H9 (cell line): ENCODE data around the gene HSP90B1. TPM values are rescaled to one million over a fixed set of nuclear protein-coding genes. Genes with fewer than 3 reads are reported as not detected.

Experiments
- DNase-seq: peaks from one replicate; pipeline ENCODE4 v3.0.0-alpha.2; 2017
- H2AFZ ChIP-seq: one replicate; pipeline ENCODE4 v1.6.1; 2013; ENCODE audit warnings: mild to moderate bottlenecking, low read length, control low read depth, moderate library complexity
- H2AK5ac ChIP-seq: 2 replicates; pipeline ENCODE4 v1.6.1; 2013; ENCODE audit warnings: low read length, control low read depth, mixed read lengths; ENCODE audit not compliant: insufficient read length
- H2BK120ac ChIP-seq: one replicate; pipeline ENCODE4 v1.6.1; 2013; ENCODE audit warnings: low read depth, mild to moderate bottlenecking, low read length, control low read depth, inconsistent platforms; ENCODE audit not compliant: poor library complexity, severe bottlenecking
- H2BK12ac ChIP-seq: 2 replicates; pipeline ENCODE4 v1.6.1; 2013; ENCODE audit warnings: low read length, control low read depth, mixed read lengths, low read depth; ENCODE audit not compliant: insufficient read length
- H2BK15ac ChIP-seq: 2 replicates; pipeline ENCODE4 v1.6.1; 2013; ENCODE audit warnings: low read depth, low read length, control low read depth
- H2BK20ac ChIP-seq: one replicate; pipeline ENCODE4 v1.6.1; 2013; ENCODE audit warnings: low read depth, mild to moderate bottlenecking, low read length, control low read depth, inconsistent platforms; ENCODE audit not compliant: poor library complexity, severe bottlenecking
- H2BK5ac ChIP-seq: 2 replicates; pipeline ENCODE4 v1.6.1; 2013; ENCODE audit warnings: low read length, control low read depth, mixed read lengths; ENCODE audit not compliant: insufficient read length
- H3K14ac ChIP-seq: 2 replicates; pipeline ENCODE4 v1.6.1; 2013; ENCODE audit warnings: low read length, control low read depth; ENCODE audit not compliant: insufficient read depth
- H3K18ac ChIP-seq: 2 replicates; pipeline ENCODE4 v1.6.1; 2013; ENCODE audit warnings: low read depth, mild to moderate bottlenecking, mixed read lengths, low read length, control low read depth; ENCODE audit not compliant: insufficient read length
- H3K23ac ChIP-seq: 2 replicates; pipeline ENCODE4 v1.6.1; 2013; ENCODE audit warnings: low read length, control low read depth, mixed read lengths, low read depth; ENCODE audit not compliant: insufficient read length
- H3K23me2 ChIP-seq: 2 replicates; pipeline ENCODE4 v1.6.1; 2013; ENCODE audit warnings: low read depth, mild to moderate bottlenecking, mixed read lengths, low read length, control low read depth; ENCODE audit not compliant: insufficient read length, poor library complexity, severe bottlenecking
- H3K27ac ChIP-seq: 2 replicates; pipeline ENCODE4 v1.5.1; 2013; ENCODE audit warnings: low read length, control low read depth, mixed read lengths, low read depth; ENCODE audit not compliant: insufficient read length
- H3K27me3 ChIP-seq: 2 replicates; pipeline ENCODE4 v1.6.1; 2013; ENCODE audit warnings: low read length, control low read depth, inconsistent platforms; ENCODE audit not compliant: insufficient read depth
- H3K4ac ChIP-seq: 2 replicates; pipeline ENCODE4 v1.6.1; 2013; ENCODE audit warnings: low read depth, mild to moderate bottlenecking, control low read depth, inconsistent platforms, low read length, moderate library complexity
- H3K4me1 ChIP-seq: 2 replicates; pipeline ENCODE4 v1.6.1; 2013; ENCODE audit warnings: low read length, control low read depth, inconsistent platforms; ENCODE audit not compliant: insufficient read depth
- H3K4me2 ChIP-seq: 2 replicates; pipeline ENCODE4 v1.6.1; 2013; ENCODE audit warnings: low read length, control low read depth, mixed read lengths; ENCODE audit not compliant: insufficient read length, insufficient read depth
- H3K56ac ChIP-seq: 2 replicates; pipeline ENCODE4 v1.6.1; 2013; ENCODE audit warnings: low read depth, mild to moderate bottlenecking, mixed read lengths, low read length, control low read depth; ENCODE audit not compliant: insufficient read length
- H3K79me1 ChIP-seq: 2 replicates; pipeline ENCODE4 v1.6.1; 2013; ENCODE audit warnings: low read depth, mild to moderate bottlenecking, moderate library complexity, low read length, control low read depth, inconsistent platforms; ENCODE audit not compliant: insufficient read depth, poor library complexity, severe bottlenecking
- H3K79me2 ChIP-seq: 2 replicates; pipeline ENCODE4 v1.6.1; 2013; ENCODE audit warnings: low read length, control low read depth, inconsistent platforms; ENCODE audit not compliant: insufficient read depth
- H3K9ac ChIP-seq: 2 replicates; pipeline ENCODE4 v1.6.1; 2013; ENCODE audit warnings: low read length, control low read depth, mixed read lengths; ENCODE audit not compliant: insufficient read length; ENCODE audit errors: extremely low read depth
- H3K9me3 ChIP-seq: one replicate; pipeline ENCODE4 v1.6.1; 2013; ENCODE audit warnings: low read depth, low read length, inconsistent platforms; ENCODE audit not compliant: control insufficient read depth
- H3T11ph ChIP-seq: one replicate; pipeline ENCODE4 v1.6.1; 2013; ENCODE audit warnings: mild to moderate bottlenecking, low read length, control low read depth, inconsistent platforms
- H4K20me1 ChIP-seq: one replicate; pipeline ENCODE4 v1.6.1; 2013; ENCODE audit not compliant: control insufficient read depth, insufficient read length, insufficient read depth
- H4K5ac ChIP-seq: 2 replicates; pipeline ENCODE4 v1.6.1; 2013; ENCODE audit warnings: low read depth, mild to moderate bottlenecking, mixed read lengths, low read length, control low read depth; ENCODE audit not compliant: insufficient read length
- H4K8ac ChIP-seq: replicated peaks from 2 replicates; pipeline ENCODE4 v1.6.1; 2013; ENCODE audit warnings: low read length, control low read depth, mixed read lengths, low read depth; ENCODE audit not compliant: insufficient read length
- H4K91ac ChIP-seq: 2 replicates; pipeline ENCODE4 v1.6.1; 2013; ENCODE audit warnings: low read depth, mild to moderate bottlenecking, moderate library complexity, mixed read lengths, low read length, control low read depth; ENCODE audit not compliant: insufficient read length
- H3K27ac Mint-ChIP-seq, 3 experiments: 2 replicates in 2 of 3; 3 replicates in 1 of 3; pipeline ENCODE4 v1.8.0; 2020 to 2021; ENCODE audit warnings: mixed read lengths in 3 of 3, mild to moderate bottlenecking in 1 of 3, moderate library complexity in 1 of 3
- H3K27me3 Mint-ChIP-seq: 2 replicates; pipeline ENCODE4 v1.8.0; 2021; ENCODE audit warnings: low read depth, mild to moderate bottlenecking, moderate library complexity, mixed read lengths
- H3K36me3 Mint-ChIP-seq, 3 experiments: 2 replicates in 2 of 3; 3 replicates in 1 of 3; pipeline ENCODE4 v1.8.0; 2020 to 2021; ENCODE audit warnings: low read depth in 3 of 3, mixed read lengths in 3 of 3; ENCODE audit not compliant: insufficient read depth in 1 of 3
- H3K4me1 Mint-ChIP-seq, 2 experiments: 2 replicates each; pipeline ENCODE4 v1.8.0; 2020; ENCODE audit warnings: mixed read lengths in 2 of 2
- H3K4me3 Mint-ChIP-seq, 2 experiments: 2 replicates in 1 of 2; 3 replicates in 1 of 2; pipeline ENCODE4 v1.8.0; 2020 to 2021; ENCODE audit warnings: mild to moderate bottlenecking in 2 of 2, mixed read lengths in 2 of 2, moderate library complexity in 1 of 2
- H3K9me3 Mint-ChIP-seq, 2 experiments: 2 replicates in 1 of 2; 3 replicates in 1 of 2; pipeline ENCODE4 v1.8.0; 2020; ENCODE audit warnings: mild to moderate bottlenecking in 2 of 2, mixed read lengths in 2 of 2, moderate library complexity in 1 of 2
- WGBS: extraction: QIAGEN DNeasy Blood & Tissue Kit; methylation state at CpG from one replicate; pipeline ENCODE4 v1.1.7; 2013; ENCODE audit warnings: missing lambda C conversion rate, low lambda C conversion rate, mixed read lengths; ENCODE audit not compliant: insufficient read length; ENCODE audit errors: extremely low coverage; 5-methylcytosine and 5-hydroxymethylcytosine counted together
- total RNA-seq: library from RNA; stranded (reverse); gene quantifications from 2 replicates; pipeline ENCODE4 v1.2.1, GENCODE V29; 2021
- TF ChIP-seq, protein P1 (sequence below): fragments of 200-600 bp; sonication (generic); conservative IDR thresholded peaks from 3 replicates; pipeline ENCODE4 v1.8.0; 2021; ENCODE audit warnings: antibody characterized with exemption, mild to moderate bottlenecking

HSP90B1 gene
- total RNA-seq, 1 experiment from 2014 or later: 737 TPM

DNA sequence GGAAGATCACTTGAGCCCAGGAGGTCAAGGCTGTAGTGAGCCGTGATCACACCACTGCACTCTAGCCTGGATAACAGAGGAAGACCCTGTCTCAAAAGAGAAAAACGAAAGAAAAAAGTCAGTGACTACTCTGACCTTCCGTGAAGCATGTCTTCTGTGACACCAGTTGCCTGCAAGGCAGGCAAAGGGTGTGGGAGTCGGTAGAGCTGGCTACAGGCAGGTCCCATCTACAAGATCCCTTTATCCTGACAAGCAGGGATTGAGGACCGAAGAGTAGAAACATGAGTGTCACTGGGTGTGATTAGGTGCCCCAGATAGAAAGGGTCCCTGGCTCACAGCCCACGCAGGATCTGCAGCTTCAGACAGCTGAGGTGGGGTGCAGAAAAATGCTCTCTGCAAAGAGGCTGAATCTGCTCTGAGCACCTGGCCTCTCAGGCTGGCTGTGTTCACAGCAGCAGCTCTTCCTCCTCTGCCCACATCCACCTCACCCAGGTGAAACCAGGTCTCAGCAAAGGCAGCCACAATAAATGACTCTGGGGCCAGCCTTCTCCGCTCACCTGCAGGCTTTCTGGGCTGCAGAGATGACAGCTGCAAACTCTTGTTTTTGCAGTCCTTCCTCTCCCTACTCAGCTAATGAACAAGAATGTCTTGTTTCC lies 28.6 kb upstream of the HSP90B1 start:
- H3K27ac Mint-ChIP-seq: no peak overlapping the region

More for the DNA sequence above, 28.6 kb upstream of the HSP90B1 start:
- Histone ChIP-seq H4K5ac (no peak overlapping the region), H3K4me2 (no peak overlapping the region), H2AFZ (no peak overlapping the region), H3T11ph (no peak overlapping the region), H4K91ac (no peak overlapping the region), H3K27ac (no peak overlapping the region), H3K79me1 (no peaks in the 10 kb centered on the region), H3K23me2 (no peaks in the 10 kb centered on the region), H4K8ac (no peak overlapping the region), H3K79me2 (no peaks in the 10 kb centered on the region), H2BK120ac (no peak overlapping the region), H2BK20ac (no peak overlapping the region), H2AK5ac (no peak overlapping the region), H3K23ac (no peak overlapping the region), H3K56ac (no peak overlapping the region), H3K4ac (no peak overlapping the region), H3K14ac (no peak overlapping the region; the same call in 1 of the 2 replicates), H3K9ac (no peak overlapping the region), H3K27me3 (no peaks in the 10 kb centered on the region), H3K18ac (no peak overlapping the region), H2BK5ac (no peak overlapping the region), H4K20me1 (no peaks in the 10 kb centered on the region), H3K9me3 (no peaks in the 10 kb centered on the region), H2BK12ac (no peak overlapping the region), H3K4me1 (no peaks in the 10 kb centered on the region), H2BK15ac (no peak overlapping the region)
- DNase-seq: no peak
- TF ChIP-seq, protein P1, sequence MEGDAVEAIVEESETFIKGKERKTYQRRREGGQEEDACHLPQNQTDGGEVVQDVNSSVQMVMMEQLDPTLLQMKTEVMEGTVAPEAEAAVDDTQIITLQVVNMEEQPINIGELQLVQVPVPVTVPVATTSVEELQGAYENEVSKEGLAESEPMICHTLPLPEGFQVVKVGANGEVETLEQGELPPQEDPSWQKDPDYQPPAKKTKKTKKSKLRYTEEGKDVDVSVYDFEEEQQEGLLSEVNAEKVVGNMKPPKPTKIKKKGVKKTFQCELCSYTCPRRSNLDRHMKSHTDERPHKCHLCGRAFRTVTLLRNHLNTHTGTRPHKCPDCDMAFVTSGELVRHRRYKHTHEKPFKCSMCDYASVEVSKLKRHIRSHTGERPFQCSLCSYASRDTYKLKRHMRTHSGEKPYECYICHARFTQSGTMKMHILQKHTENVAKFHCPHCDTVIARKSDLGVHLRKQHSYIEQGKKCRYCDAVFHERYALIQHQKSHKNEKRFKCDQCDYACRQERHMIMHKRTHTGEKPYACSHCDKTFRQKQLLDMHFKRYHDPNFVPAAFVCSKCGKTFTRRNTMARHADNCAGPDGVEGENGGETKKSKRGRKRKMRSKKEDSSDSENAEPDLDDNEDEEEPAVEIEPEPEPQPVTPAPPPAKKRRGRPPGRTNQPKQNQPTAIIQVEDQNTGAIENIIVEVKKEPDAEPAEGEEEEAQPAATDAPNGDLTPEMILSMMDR: no peak
- H3K4me1 Mint-ChIP-seq: no peaks in the 10 kb centered on the region
- H3K9me3 Mint-ChIP-seq: no peaks in the 10 kb centered on the region; a peak in 1 of 5 replicates
- H3K27me3 Mint-ChIP-seq: peaks cover 6% of the 10 kb centered on the region
- H3K4me3 Mint-ChIP-seq: no peak overlapping the region
- WGBS: no CpG with 5 or more reads among the region's 7 CpGs
- H3K36me3 Mint-ChIP-seq: no peaks in the 10 kb centered on the region
